IMR-90 (cell line): ENCODE data around the gene EPB41L4A. TPM values are rescaled to one million over a fixed set of nuclear protein-coding genes. Genes with fewer than 3 reads are reported as not detected.

Experiments used
- ATAC-seq: fragments of 200-7000 bp; cut with Tn5 transposase; 2 replicates; pipeline ENCODE4 v1.9.1; 2020; ENCODE audit warnings: low read depth, mild to moderate bottlenecking, moderate library complexity
- BruUV-seq: library from RNA; stranded (reverse); fragments of 400-500 nt; replicated peaks from 2 replicates; lab custom pipeline; 2021; lab: Mats Ljungman, UMichigan
- CTCF ChIA-PET: fragments of 300-600 bp; formaldehyde crosslinking; extraction: SDS; loops from one replicate; lab custom pipeline; 2021; ENCODE audit warnings: antibody characterized with exemption; lab: Yijun Ruan, JAX
- POLR2A ChIA-PET: fragments of 300-600 bp; sonication (Branson Sonifier 250); formaldehyde crosslinking; loops from one replicate; lab custom pipeline; 2022; ENCODE audit warnings: antibody characterized with exemption; ENCODE audit not compliant: unreplicated experiment; lab: Charles Lee
- DNase-seq: peaks from one replicate; pipeline ENCODE4 v3.0.0; 2013
- H2AFZ ChIP-seq: replicated peaks from 2 replicates; pipeline ENCODE3; 2013; ENCODE audit warnings: low read length, mild to moderate bottlenecking; ENCODE audit not compliant: poor library complexity
- H2AK5ac ChIP-seq: 2 replicates; pipeline ENCODE4 v1.6.1; 2013; ENCODE audit warnings: low read depth, low read length, inconsistent platforms
- H2AK9ac ChIP-seq: replicated peaks from 2 replicates; pipeline ENCODE3; 2013; ENCODE audit warnings: mild to moderate bottlenecking, low read depth, low read length, moderate library complexity; ENCODE audit not compliant: poor library complexity
- H2BK120ac ChIP-seq: 2 replicates; pipeline ENCODE4 v1.6.1; 2013; ENCODE audit warnings: low read depth, low read length, inconsistent platforms
- H2BK15ac ChIP-seq: 3 replicates; pipeline ENCODE4 v1.6.1; 2013; ENCODE audit warnings: low read depth, low read length, inconsistent platforms
- H2BK20ac ChIP-seq: 2 replicates; pipeline ENCODE4 v1.6.1; 2013; ENCODE audit warnings: low read depth, mild to moderate bottlenecking, inconsistent platforms, low read length, moderate library complexity
- H2BK5ac ChIP-seq: 2 replicates; pipeline ENCODE4 v1.6.1; 2013; ENCODE audit warnings: mild to moderate bottlenecking, low read depth, low read length, inconsistent platforms; ENCODE audit not compliant: poor library complexity, severe bottlenecking
- H3K14ac ChIP-seq: replicated peaks from 2 replicates; pipeline ENCODE4 v1.6.1; 2013; ENCODE audit warnings: low read depth, low read length, inconsistent platforms
- H3K18ac ChIP-seq: 2 replicates; pipeline ENCODE4 v1.6.1; 2013; ENCODE audit warnings: low read depth, low read length, control low read depth
- H3K23ac ChIP-seq: 2 replicates; pipeline ENCODE4 v1.6.1; 2013; ENCODE audit warnings: low read depth, low read length, inconsistent platforms
- H3K27ac ChIP-seq: 2 replicates; pipeline ENCODE4 v1.5.1; 2013; ENCODE audit warnings: mild to moderate bottlenecking, control low read depth, low read length; ENCODE audit not compliant: insufficient read depth
- H3K27me3 ChIP-seq: 2 replicates; pipeline ENCODE4 v1.6.1; 2013; ENCODE audit warnings: low read length; ENCODE audit not compliant: control insufficient read depth, insufficient read depth
- H3K36me3 ChIP-seq: 2 replicates; pipeline ENCODE4 v1.6.1; 2013; ENCODE audit warnings: low read length, mixed read lengths; ENCODE audit not compliant: control insufficient read depth, insufficient read depth
- H3K4ac ChIP-seq: 2 replicates; pipeline ENCODE4 v1.6.1; 2013; ENCODE audit warnings: low read depth, low read length, inconsistent platforms
- H3K4me1 ChIP-seq: 2 replicates; pipeline ENCODE4 v1.6.1; 2013; ENCODE audit warnings: low read length, mixed read lengths; ENCODE audit not compliant: control insufficient read depth, insufficient read depth
- H3K4me2 ChIP-seq: 2 replicates; pipeline ENCODE4 v1.6.1; 2013; ENCODE audit warnings: low read depth, mild to moderate bottlenecking, control low read depth, low read length, moderate library complexity
- H3K4me3 ChIP-seq: 2 replicates; pipeline ENCODE4 v1.5.1; 2013; ENCODE audit warnings: low read depth, mild to moderate bottlenecking, control low read depth, low read length, moderate library complexity; ENCODE audit not compliant: insufficient read depth
- H3K56ac ChIP-seq: 2 replicates; pipeline ENCODE4 v1.6.1; 2013; ENCODE audit warnings: low read length, inconsistent platforms; ENCODE audit not compliant: insufficient read depth; ENCODE audit errors: extremely low read depth
- H3K79me1 ChIP-seq, 2 experiments: 2 replicates each; pipeline ENCODE4 v1.6.1; 2013; ENCODE audit warnings: low read length in 2 of 2, inconsistent platforms in 1 of 2, low read depth in 1 of 2
- H3K9ac ChIP-seq: 2 replicates; pipeline ENCODE4 v1.6.1; 2013; ENCODE audit warnings: low read depth, low read length, control low read depth
- H3K9me1 ChIP-seq: 2 replicates; pipeline ENCODE4 v1.6.1; 2013; ENCODE audit warnings: low read length, inconsistent platforms; ENCODE audit not compliant: insufficient read depth
- H3K9me3 ChIP-seq: 2 replicates; pipeline ENCODE4 v1.6.1; 2013; ENCODE audit warnings: low read length; ENCODE audit not compliant: control insufficient read depth, insufficient read depth
- H4K20me1 ChIP-seq: 2 replicates; pipeline ENCODE4 v1.6.1; 2013; ENCODE audit warnings: low read length, inconsistent platforms; ENCODE audit not compliant: insufficient read depth
- H4K5ac ChIP-seq: 2 replicates; pipeline ENCODE4 v1.6.1; 2013; ENCODE audit warnings: mild to moderate bottlenecking, low read depth, low read length, control low read depth
- H4K8ac ChIP-seq, 2 experiments: 2 replicates each; pipeline ENCODE4 v1.6.1; 2013; ENCODE audit warnings: low read depth in 2 of 2, low read length in 2 of 2, control low read depth in 1 of 2, inconsistent platforms in 1 of 2
- H4K91ac ChIP-seq: 2 replicates; pipeline ENCODE4 v1.6.1; 2013; ENCODE audit warnings: low read depth, low read length, inconsistent platforms; ENCODE audit not compliant: insufficient read depth
- FOS ChIP-seq: fragments of 150-350 bp; IDR thresholded peaks from 2 replicates; pipeline ENCODE4 v1.6.1; 2016; ENCODE audit warnings: low read depth, low read length
- NFE2L2 ChIP-seq: fragments of 150-350 bp; IDR thresholded peaks from 2 replicates; pipeline ENCODE4 v1.6.1; 2016; ENCODE audit warnings: low read depth, mild to moderate bottlenecking, low read length
- POLR2A ChIP-seq: IDR thresholded peaks from 2 replicates; pipeline ENCODE4 v1.6.1; 2012; ENCODE audit warnings: mild to moderate bottlenecking, low read depth, low read length
- WGBS, 2 experiments: methylation state at CpG; one replicate each; pipeline versions ENCODE4 v1.1.5 to v1.1.7; 2013; ENCODE audit warnings: missing lambda C conversion rate in 2 of 2; ENCODE audit not compliant: insufficient read length in 1 of 2; ENCODE audit errors: extremely low coverage in 2 of 2; 5-methylcytosine and 5-hydroxymethylcytosine counted together
- dilution Hi-C: fragments of 300-500 bp; cut with HindIII; formaldehyde crosslinking; loops from one replicate; pipeline ENCODE4 v1.14.3; 2018; ENCODE audit warnings: low sequenced_read_pairs; ENCODE audit not compliant: unreplicated experiment
- in situ Hi-C: fragments of 300-500 bp; cut with MboI; formaldehyde crosslinking; loops from 3 replicates; pipeline ENCODE4 v1.14.3; 2019; ENCODE audit warnings: low sequenced_read_pairs, inconsistent platforms, mixed read lengths
- intact Hi-C: fragments of 100-400 bp; cut with micrococcal nuclease; formaldehyde crosslinking; loops from 2 replicates; pipeline ENCODE4 v1.10.0; 2022
- polyA plus RNA-seq, 3 experiments: library from polyadenylated mRNA; depleted of rRNA; stranded (reverse); fragments of >200 nt; gene quantifications; 2 replicates each; pipeline ENCODE4 v1.2.3, GENCODE V29; 2012; ENCODE audit warnings: low replicate concordance in 1 of 3
- total RNA-seq: library from RNA; depleted of rRNA; stranded (reverse); fragments of >200 nt; gene quantifications from 2 replicates; pipeline ENCODE4 v1.2.3, GENCODE V29; 2012

EPB41L4A gene
- total and polyA plus RNA-seq, 2 of the 4 experiments (the other 2 are of a cell fraction) = under 0.01 to 0.02 TPM

DNA sequence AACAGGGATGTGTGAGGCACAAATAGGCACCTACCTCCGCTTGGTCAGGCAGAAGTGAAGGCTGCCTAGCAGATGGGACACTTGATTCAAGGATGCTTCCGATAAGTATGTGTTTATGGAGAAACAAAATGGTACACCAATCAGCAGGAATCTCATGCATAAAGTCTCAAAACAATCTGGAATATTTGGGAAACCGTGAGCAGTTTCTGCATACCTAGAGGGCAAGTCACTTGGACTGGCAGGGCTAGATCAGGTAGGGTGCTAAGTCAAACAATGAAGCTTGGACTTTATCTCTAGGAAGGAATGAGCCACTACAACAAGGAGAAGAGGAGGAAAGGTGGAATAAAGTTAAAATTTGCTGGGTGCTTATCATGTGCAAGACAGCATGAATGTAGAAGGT, 5.5 kb downstream of the EPB41L4A start:
- H3K27ac ChIP-seq = no peak overlapping the region
- TF ChIP-seq FOS = no peak
- no peak for TF ChIP-seq NFE2L2
- no peak for TF ChIP-seq POLR2A
- H2AK5ac ChIP-seq = no peak overlapping the region
- ATAC-seq (no peak), DNase-seq (no peak)
- H3K9me1 ChIP-seq = no peaks in the 10 kb centered on the region
- H3K23ac ChIP-seq = no peak overlapping the region
- H3K4me2 ChIP-seq = no peak overlapping the region
- no peak overlapping the region for H2BK20ac ChIP-seq
- H3K18ac ChIP-seq = no peak overlapping the region
- peaks cover 9% of the 10 kb centered on the region for H3K27me3 ChIP-seq
- H2AFZ ChIP-seq = no peak overlapping the region
- no peak overlapping the region for H2BK120ac ChIP-seq
- dilution Hi-C loops (no loop called here), intact Hi-C loops (loop anchor here (10.0 kb wide), 1 partner anchor 209 kb away; no protein-coding TSS in a partner anchor), in situ Hi-C loops (no loop called here)
- H4K20me1 ChIP-seq = no peaks in the 10 kb centered on the region
- no peak overlapping the region for H4K8ac ChIP-seq
- no peak overlapping the region for H2BK15ac ChIP-seq
- H3K4me3 ChIP-seq = no peak overlapping the region
- ChIA-PET POLR2A (no interaction called here), CTCF (no interaction called here)
- no peak overlapping the region for H2AK9ac ChIP-seq
- no TSS peak for BruUV-seq
- H3K36me3 ChIP-seq = no peaks in the 10 kb centered on the region
- H3K9me3 ChIP-seq = no peaks in the 10 kb centered on the region
- no peak overlapping the region for H3K4ac ChIP-seq
- H2BK5ac ChIP-seq = no peak overlapping the region
- H3K9ac ChIP-seq = no peak overlapping the region
- no peak overlapping the region for H4K5ac ChIP-seq
- no peaks in the 10 kb centered on the region for H3K4me1 ChIP-seq
- H3K14ac ChIP-seq = no peak overlapping the region
- no peak overlapping the region for H4K91ac ChIP-seq
- no CpG with 5 or more reads among the region's 3 CpGs for WGBS, 2 experiments
- no peaks in the 10 kb centered on the region for H3K79me1 ChIP-seq
- H3K56ac ChIP-seq = no peak overlapping the region
